Activated gamma-delta T cell treated with anti-CD3 and anti-CD28 coated beads, Interleukin-2, amount 50 U/mL, for 16 hours (primary cell): Measurements from ENCODE around the gene ANKRD31.
"Not testable (repeated sequence)": the region's sequence is repeated elsewhere in the genome, so short reads cannot be mapped to it uniquely, and the experiment has no call there.

Source experiments
- DNase-seq: peaks from one replicate; pipeline ENCODE4 v3.0.0-alpha.2; 2020; ENCODE audit warnings: low read depth

ANKRD31 gene

DNA sequence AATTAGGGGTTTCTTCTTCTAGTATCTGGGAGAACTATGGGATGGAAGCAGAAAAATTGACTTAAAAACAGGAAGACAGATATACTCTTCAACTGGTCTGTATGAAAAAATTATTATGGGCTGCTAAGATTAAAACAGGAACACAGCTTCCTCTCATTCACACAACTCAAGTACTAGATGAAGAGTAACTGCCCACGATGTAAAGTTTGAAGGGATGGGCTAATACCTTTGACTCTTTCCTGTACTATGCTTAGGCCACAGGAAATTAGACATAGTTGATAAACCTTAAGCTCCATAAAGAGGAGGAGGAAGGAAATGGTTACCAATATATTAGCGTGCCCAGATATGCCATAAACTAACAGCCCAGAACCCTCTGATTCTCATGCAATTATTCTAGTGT, 88.6 kb downstream of the ANKRD31 start:
- DNase-seq, result no peak

DNA sequence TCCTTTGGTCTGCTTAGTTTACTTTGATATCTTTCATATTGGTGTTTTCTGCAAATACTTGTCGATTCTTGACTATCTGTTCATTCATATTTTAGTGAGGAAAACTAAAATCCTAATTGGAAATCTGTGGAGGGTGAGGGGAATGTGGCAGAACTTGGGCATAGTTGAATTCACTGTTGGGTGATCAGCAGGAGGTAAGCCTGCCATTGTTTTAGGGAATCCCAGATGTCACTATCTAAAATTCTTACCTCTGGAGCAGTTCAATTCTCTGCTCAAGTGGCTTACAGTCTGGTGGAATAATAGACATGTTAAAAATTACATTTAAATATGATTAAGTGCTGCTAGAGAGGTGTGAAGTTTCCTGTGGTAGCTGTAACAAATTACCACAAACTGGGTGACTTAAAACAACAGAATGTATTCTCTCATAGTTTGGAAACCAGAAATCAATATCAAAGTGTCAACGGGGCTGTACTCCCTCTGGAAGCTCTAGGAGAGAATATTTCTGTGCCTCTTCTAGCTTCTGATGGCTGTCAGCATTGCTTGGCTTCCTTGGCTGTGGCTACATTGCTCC, 94.0 kb downstream of the ANKRD31 start:
- DNase-seq, result no peak

DNA sequence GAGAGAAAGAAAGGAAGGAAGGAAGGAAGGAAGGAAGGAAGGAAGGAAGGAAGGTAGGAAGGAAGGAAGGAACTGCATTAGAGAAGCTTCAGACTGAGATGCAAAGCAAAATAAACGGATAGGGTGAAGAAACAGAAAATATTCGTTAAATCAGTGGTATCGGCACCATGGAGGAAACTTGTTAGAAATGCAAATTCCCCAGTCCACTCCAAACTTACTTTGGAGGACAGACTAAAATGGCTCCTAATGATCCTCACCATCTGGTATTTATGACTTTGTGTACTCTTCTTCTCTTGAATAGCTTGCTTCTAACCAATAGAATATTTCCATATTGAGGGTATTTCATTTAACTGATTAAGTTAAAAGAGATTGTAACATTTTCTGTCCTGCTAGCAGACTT, 96.4 kb downstream of the ANKRD31 start:
- DNase-seq, result no peak

DNA sequence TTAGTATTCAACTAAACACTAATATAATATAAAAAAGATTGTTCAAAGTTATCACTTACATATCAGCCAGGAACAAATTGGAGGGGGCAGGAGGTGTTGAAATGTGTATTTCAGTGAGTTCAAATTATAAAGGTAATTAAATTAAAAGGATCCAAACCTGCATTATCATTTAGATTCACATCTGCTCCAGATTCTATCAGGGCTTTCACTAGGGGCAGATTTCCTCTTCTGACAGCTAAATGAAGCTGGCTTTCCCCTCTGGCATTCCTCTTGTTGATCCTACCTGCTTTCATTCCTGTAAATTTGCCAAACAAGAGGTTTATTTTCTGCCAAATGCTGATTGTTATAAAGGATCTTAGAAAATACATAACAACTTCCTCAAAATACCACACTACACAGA, 98.0 kb downstream of the ANKRD31 start:
- no peak for DNase-seq

DNA sequence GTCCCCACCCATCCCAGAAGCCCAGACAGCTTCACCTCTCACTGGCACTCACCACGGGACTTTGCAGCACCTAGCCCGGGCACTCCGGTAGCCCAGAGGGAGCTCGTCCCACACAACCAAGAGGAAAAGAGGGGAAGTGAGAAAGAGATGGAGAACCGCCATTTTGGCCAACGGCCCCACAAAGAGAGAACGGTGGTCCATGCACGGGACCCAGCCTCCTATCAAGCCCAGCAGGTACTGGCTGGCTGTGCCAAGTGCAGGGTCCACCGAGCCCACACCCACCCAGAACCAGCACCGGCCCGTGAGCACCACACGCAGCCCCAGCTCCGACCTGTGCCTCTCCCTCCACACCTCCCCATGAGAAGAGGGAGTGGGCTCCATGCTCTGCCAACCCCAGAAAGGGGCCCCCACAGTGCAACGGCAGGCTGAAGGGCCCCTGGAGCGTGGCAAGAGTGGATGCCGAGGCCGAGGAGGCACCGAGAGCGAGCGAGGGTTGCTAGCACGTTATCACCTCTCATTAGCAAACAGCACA, 105.8 kb downstream of the ANKRD31 start:
- no peak for DNase-seq

DNA sequence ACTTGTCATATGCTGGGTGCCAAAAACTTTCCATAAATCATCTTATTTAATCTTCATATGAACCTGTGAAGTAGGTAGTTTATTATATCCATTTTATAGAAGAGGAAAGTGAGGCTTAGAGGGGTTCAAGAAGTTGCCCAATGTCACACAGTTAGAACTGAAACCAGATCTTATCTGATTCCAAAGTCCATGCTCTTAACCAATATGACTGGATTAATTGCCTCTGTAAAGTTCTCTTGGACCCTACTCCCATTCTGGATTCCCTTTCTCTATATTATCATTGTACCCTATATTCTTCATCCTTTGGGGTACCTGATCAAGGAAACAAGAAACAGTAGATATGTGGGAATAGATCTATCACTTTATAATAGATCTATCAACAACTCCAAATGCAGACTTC, 119.8 kb downstream of the ANKRD31 start:
- DNase-seq, result no peak

DNA sequence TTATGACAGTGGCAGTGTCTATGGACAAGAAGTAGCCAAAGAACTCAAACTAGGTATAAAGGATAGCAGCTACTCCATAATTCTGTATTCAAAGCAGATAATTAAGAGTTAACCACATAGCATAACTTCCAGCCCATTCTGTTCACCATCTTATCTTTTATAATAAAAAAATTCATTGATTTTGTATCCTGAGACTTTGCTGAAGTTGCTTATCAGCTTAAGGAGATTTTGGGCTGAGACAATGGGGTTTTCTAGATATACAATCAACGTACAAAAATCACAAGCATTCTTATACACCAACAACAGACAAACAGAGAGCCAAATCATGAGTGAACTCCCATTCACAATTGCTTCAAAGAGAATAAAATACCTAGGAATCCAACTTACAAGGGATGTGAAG, 122.4 kb downstream of the ANKRD31 start:
- not testable (repeated sequence) for DNase-seq

DNA sequence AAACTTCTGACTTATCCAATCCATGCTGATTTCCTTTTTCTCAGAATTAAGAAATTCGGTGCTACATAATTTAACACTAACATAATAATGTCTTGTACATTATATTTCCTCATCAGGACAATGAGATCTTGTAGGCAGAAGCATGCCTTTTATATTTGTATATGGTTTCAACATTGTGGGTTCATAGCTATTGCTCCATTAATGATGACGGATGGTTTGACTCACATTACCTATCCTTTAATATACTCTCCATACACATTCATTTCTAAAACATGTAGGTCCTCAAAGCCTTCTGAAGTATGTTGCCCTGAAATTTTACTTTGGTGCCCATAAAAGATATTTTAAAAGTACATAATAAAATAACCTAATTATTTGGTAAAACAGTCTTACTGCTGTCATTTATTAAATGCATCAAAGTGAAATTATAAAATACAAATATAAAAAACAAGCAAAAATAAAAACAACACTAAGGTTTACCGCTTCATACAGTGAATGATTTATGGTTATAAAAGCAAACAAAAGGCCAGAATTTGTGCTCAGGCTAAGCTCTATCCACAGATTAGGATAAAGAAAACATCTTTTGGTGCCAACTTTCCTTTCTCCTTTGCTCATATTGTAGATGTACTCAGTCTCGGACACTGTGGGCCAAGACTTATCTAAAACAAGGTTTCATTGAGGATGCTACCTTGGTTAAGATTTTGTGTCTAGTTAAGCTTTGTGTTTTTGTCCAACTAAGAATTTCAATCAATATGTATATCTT, 123.1 kb downstream of the ANKRD31 start:
- DNase-seq, result no peak

DNA sequence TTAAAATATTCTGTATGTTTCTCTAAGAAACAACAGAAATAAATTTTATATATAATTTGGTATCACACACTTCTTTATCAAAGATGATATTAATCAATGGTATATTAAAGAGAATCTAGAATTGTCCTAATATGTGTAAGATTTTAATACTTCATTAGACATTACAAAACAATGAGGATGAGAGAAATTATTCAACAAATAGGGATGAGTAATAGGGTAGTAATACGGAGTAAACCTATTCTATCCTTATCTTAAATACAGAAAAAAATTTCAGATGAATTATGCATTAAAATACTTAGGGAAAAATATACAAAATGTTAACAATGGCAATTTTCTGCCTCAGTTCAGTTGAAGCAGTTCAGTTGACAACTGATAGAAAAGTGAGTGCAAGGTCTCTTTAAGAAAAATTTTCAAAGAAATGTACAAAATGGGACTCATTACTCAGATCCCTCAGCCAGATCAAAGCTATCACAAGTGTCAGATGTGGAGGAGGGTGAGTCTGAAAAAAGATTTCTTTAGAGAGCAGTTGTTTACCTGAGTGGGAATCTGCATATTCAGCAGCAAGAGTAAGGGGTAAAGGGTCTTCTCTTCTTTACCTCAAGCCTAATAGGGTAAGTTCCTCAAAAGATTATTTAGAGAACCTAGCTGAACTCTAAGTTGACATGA, 127.6 kb downstream of the ANKRD31 start:
- no peak for DNase-seq

DNA sequence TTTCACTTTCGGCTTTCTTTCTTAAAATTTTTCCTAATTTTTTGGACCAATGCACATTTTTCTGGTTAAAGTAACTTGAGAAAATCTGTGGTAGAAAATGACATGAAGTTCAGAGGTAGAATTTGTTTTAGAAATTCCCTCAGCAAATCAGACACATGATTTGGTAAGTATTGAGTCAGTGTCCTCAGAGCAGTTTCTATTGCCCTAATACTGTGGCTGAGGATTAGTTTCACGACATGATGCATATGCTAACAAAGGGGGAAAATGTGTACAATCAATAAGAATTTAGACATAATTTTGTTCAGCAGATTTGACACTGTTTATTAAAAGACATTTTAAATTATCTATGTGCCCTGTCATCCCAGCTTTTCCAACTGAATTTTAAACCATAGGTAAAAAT, 128.2 kb downstream of the ANKRD31 start:
- no peak for DNase-seq

DNA sequence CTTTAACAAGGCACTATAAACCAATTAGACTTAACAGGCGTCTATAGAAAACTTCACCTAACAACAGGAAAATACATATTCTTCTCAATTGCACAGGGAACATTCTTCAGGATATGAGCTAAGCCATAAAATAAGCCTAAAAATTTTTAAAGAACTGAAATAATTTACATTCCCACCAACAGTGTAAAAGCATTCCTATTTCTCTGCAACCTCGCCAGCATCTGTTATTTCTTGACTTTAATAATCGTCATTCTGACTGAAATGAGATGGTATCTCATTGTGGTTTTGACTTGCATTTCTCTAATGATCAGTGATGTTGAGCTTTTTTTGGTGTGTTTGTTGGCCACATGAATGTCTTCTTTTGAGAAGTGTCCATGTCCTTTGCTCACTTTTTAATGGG, 140.7 kb downstream of the ANKRD31 start:
- DNase-seq, result not testable (repeated sequence)

DNA sequence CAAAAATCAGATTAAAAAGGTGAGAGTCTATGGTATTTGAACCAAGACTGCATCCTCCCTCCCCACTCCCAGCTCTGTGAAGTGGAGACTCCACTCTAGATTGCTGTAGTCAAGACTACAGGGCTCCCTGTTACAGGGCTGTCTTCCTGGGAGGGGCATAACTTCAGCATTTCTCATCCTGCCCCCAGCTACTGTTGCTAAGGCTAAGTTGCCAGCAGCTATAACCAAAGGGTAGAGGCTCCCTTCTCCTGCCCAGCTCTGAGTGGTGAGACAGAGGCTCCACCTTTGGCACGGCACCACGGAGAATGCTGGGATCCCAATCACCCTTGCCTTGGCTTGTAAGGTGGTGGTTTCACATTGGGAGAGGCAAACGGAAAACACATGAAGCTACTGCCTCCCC, 145.1 kb downstream of the ANKRD31 start:
- DNase-seq, result no peak

DNA sequence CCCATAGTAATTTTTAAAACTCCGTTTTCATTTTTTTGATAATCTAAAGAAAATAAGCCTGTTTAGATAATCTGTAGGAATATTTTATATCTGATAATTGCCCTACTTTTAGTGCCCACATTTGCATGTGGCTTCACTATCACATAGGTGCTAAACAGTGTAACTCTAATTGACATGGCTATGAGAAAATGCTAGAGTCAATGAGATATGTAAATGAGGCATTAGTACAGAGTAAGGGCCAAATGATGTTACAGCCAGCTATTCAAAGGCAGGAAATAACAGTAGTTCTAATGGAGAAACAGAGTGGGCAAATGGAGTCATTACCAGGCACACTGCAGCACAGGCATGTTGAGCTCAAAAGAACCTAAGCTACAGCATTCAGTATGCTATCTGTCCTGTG, 147.0 kb downstream of the ANKRD31 start:
- no peak for DNase-seq

DNA sequence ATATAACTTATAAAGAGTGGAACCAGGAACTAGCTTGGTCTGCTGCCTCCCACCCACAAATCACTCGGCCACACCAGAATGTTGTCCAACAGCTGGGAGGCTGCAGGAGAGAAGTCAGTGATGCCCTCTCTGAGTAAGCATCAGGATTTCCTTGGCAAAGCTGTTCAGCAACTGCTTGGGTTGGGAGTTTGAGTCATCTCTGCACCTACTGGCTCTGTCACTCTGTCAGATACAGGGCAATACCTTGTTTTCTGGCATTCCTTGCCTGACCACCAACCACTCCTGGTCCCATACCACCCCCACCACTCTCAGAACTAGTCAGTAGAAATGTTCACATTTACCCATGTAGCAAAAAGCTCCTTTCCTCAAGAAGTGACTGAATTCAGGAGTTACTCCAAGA, 147.5 kb downstream of the ANKRD31 start:
- no peak for DNase-seq

DNA sequence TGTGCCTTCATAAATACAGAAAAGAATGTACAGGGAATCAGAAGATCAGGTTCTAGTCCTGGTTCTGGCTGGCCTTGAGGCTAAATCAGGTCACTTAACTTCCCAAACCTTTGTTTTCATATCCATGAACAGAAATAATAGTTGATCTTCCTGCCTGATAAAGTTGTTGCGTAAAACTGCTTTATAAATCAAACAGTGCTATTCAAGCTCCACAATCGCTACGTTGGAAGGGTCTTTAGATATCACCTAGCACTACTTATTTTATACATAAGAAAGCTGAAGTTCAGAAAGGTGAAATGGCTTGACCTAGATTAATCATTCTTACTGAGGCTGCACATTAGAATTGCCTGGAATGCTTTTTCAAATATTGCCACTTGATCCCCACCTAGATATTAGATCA, 148.0 kb downstream of the ANKRD31 start:
- no peak for DNase-seq

DNA sequence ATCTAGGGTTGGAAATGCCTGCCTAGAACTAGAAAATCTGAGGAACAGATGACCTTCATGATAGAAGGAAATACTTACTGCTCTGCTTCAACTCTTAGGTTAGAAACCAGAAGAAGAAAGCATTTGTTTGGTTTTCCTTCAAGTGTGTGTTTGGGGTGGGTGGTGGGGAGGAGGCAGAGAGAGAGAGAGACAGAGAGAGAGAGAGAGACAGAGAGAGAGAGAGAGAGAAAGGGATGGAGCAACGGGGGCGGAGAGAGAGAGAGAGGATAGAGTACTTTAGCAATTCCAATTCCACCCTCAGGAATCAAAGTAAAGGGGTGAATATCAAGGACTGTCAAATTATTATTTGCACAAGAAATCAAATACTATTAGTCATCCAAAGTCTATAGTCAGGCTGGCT, 155.2 kb downstream of the ANKRD31 start:
- DNase-seq, result no peak

DNA sequence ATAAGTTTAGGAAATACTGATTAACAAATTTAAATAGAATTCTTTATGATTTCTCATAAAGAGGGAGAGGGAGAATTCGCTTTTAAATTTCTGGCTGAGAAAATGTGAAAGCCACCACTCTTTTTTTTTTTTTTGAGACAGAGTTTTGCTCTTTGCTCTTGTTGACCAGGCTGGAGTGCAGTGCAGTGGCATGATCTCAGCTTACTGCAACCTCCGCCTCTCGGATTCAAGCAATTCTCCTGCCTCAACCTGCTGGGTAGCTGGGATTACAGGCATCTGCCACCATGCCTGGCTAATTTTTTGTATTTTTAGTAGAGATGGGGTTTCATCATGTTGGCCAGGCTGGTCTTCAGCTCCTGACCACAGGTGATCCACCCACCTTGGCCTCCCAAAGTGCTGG, 157.3 kb downstream of the ANKRD31 start:
- DNase-seq, result not testable (repeated sequence)

DNA sequence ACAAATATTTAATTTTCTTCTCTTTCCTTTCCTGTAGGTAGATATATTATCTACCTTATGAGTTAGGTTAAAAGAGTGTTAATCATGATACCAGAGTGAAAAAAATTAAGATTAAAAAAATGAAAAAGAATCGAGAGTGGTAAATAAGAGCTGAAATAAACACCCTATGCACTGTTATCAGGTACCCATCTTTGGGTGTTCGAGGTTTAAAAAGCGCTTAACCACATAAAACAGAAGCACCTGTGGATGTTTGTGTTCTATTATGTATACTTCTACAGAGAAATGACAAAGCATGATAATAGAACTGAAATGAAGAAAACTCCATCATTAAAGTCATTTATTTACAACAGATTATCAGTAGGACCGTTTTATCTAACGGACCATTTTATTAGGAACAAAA, 158.7 kb downstream of the ANKRD31 start:
- no peak for DNase-seq

DNA sequence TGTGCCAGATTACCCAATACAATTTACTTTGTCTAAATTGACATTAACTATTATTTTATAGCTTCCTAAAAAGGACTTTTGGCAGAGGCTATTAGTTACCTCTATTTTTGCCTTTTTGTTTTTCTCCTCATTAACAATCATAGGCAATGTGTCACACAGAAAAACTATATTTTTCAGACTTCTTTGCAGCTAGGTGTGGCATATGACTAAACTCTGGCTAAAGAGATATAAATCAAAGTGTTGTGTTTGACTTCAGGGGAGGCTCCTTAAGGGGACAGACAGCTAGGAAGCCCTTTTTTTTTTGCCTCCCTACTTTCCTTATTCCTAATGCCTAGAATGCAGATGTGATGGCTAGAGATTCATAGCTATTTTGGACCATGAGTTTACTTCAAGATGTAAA, 164.6 kb downstream of the ANKRD31 start:
- DNase-seq, result no peak

DNA sequence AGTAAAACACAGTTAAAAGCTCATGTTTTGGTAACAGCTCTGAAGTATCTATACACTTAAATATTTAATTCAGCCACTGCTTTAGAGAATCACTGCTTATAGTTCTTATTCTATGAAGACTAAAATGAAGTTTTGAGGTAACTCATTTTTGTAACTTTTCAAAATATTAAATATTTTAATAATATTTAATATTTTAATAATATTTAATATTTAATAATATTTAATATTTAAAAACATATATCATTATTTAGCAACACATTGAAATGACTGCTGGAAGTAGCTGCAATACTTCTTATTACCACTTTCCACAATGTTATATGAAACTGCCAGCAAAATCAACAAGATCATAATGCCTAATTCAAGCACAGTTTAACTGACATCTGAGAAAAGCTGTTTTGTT, 165.6 kb downstream of the ANKRD31 start:
- DNase-seq, result no peak

DNA sequence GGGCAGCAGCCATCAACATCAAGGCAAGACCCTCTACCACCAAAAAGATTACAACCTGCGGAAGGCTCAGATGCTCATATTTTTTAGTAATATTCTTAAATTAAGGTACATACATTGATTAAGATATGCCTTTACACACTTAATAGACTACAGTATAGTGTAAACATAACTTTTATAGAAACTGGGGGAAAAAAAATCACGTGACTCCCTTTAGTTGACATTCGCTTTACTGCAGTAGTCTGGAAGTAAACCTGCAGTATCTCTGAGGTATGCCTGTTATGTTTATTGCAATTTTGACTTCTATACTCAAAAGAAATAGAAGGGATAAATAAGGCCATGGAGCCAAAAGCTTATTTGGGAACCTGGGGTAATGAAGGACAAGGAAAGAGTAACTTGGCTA, 169.2 kb downstream of the ANKRD31 start:
- DNase-seq, result no peak

DNA sequence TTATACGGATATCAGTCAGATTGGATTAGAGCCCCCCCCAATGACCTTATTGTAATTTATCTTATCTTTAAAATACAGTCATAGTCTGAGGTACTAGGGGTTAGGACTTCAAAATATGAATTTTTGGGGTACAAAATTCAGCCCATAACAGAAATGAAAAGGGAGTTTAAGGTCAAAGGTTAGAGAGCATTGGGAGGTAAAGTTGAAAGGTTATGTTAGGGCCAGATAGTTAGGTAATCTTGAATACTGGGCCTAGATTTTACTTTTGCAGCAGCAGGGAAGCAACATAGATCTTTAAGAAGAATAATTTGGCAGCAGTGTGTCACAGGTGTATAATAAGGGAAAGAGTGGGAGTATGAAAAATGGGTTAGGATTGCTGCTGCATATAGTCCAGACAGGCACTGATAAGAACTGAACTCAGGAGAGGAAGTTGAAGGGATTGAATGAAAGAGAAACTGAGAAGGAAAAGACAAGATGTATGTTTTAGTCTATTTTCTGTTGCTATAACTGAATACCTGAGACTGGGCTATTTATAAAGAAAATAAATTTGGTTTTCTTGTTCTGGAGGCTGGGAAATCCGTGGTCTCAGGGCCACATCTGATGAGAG, 173.7 kb downstream of the ANKRD31 start:
- DNase-seq, result no peak
